ENCODE results near the gene ACACA.

ACACA gene

DNA sequence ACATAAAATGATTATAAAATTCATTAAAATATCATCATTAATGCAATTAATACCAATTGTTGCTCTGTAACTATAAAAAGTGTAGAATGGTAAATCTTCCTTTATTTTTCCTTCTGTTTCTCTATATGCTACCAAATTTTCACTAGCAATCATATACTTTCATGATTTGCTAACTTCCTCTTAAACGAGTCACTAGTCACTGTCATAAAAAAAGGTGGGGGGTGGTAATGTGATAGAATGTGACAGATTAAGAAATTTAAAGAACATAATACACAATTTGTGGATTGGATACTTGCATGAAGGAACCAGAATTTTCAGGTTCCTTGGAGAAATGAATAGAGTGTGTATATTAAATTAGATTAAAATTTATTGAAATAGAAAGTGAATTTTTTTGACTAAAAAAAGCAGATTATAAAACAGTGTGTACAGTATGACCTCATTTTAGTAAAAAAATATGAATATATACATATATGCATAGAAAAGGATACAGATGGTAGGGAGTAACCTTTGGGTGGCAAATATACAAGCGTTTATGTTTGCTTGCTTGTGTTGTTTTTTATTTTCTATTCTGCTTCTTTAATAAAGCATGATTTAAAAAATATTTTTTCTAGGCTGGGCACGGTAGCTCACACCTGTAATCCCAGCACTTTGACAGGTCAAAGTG, 87.6 kb downstream of the ACACA start:
- intact Hi-C loops (cut with DNase I; ENCODE audit: low total_unique reads), result no loop called here
- Histone ChIP-seq H3K36me3 (peaks cover 4 to 7% (median 6%) of the 10 kb centered on the region in 3 donors), H3K4me1 (no peaks in the 10 kb centered on the region), H3K27me3 (no peaks in the 10 kb centered on the region), H3K27ac (no peak overlapping the region), H3K4me3 (no peak overlapping the region), H3K9me3 (no peaks in the 10 kb centered on the region)
- TF ChIP-seq, protein P1, sequence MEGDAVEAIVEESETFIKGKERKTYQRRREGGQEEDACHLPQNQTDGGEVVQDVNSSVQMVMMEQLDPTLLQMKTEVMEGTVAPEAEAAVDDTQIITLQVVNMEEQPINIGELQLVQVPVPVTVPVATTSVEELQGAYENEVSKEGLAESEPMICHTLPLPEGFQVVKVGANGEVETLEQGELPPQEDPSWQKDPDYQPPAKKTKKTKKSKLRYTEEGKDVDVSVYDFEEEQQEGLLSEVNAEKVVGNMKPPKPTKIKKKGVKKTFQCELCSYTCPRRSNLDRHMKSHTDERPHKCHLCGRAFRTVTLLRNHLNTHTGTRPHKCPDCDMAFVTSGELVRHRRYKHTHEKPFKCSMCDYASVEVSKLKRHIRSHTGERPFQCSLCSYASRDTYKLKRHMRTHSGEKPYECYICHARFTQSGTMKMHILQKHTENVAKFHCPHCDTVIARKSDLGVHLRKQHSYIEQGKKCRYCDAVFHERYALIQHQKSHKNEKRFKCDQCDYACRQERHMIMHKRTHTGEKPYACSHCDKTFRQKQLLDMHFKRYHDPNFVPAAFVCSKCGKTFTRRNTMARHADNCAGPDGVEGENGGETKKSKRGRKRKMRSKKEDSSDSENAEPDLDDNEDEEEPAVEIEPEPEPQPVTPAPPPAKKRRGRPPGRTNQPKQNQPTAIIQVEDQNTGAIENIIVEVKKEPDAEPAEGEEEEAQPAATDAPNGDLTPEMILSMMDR (IDR thresholded peaks at IDR 0.05), result no peak
- DNase-seq, result no peak

DNA sequence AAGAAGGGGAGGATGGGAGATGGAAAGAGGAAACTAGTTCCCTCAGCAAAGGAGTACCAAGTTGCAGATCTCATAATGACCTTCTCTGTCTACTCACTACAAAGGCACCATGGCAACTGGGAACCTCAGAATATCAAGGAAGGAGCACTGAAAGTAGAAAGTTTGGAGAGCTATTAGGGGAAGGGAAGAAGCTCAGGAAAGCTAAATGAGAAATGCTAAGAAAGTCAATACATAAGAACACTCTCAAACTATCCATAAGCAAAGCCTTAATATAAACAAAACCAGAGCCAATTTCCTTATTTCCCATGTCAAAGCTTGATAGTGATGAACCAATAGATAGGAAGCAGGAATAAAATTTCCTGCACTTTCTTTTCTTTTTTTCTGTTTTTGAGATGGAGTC, 88.8 kb downstream of the ACACA start:
- TF ChIP-seq, protein P1 (IDR thresholded peaks at IDR 0.05), result no peak
- Histone ChIP-seq H3K27ac (no peak overlapping the region), H3K4me3 (no peak overlapping the region), H3K36me3 (peaks cover 4 to 7% (median 6%) of the 10 kb centered on the region in 3 donors), H3K4me1 (no peaks in the 10 kb centered on the region), H3K27me3 (no peaks in the 10 kb centered on the region), H3K9me3 (no peaks in the 10 kb centered on the region)
- no peak for DNase-seq
- intact Hi-C loops (cut with DNase I; ENCODE audit: low total_unique reads), result no loop called here

DNA sequence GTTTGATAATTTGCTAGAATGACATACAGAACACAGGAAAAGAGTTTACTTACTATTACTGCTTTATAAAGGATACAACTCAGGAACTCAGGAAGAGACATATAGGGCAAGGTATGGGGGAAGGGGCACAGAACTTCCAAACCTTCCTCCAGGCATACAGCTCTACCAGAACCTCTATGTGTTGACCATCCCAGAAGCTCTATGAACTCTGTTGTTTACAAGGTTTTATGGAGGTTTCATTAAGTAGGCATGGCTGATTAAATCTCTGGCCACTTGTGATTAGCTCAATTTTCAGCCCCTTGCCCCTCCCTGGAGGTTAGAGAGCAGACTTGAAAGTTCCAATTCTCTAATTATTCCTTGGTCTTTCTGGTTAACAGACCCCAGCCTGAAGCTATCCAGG, 91.0 kb downstream of the ACACA start:
- Histone ChIP-seq H3K4me1 (no peaks in the 10 kb centered on the region), H3K27me3 (no peaks in the 10 kb centered on the region), H3K4me3 (no peak overlapping the region), H3K36me3 (peaks cover 4 to 6% (median 6%) of the 10 kb centered on the region in 3 donors), H3K9me3 (no peaks in the 10 kb centered on the region), H3K27ac (no peak overlapping the region)
- TF ChIP-seq, protein P1 (IDR thresholded peaks at IDR 0.05), result no peak
- no peak for DNase-seq
- intact Hi-C loops (cut with DNase I; ENCODE audit: low total_unique reads), result no loop called here

DNA sequence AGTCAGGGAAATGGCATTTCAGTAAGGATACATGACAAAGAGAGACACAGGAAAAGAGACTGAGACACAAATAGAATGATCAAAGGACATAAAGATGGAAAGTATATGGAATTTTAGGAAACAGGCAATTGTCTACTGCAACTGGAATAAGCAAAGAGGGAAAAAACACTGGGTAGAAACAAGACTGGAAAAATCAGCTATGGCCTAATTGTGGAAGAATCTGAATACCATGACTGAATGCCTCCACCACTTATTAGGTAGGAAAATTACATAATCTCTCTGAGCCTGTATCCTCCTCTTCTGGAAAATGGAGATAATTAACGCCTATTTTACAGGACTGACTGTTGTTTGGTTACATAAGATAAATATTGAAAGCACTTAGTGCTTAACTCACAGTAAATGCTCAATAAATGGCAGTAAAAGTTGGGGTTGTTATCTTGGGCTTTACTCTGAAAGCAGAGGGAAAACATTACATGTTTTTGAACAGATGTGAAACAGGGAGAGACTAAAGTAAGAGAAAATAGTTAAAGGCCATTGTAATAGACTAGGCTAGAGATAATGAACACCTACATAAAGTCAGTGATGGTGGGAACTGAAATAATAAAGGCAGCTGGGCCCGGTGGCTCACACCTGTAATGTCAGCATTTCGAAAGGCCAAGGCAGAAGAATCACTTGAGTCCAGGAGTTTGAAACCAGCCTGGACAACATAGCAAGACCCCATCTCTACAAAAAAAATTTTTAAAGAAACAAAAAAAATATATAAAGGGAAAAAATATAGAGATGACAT, 94.3 kb downstream of the ACACA start:
- no peak for DNase-seq
- Histone ChIP-seq H3K27ac (no peak overlapping the region), H3K36me3 (peaks cover 0 to 6% (median 0%) of the 10 kb centered on the region in 3 donors), H3K4me3 (no peak overlapping the region), H3K27me3 (no peaks in the 10 kb centered on the region), H3K9me3 (no peaks in the 10 kb centered on the region), H3K4me1 (no peaks in the 10 kb centered on the region)
- intact Hi-C loops (cut with DNase I; ENCODE audit: low total_unique reads), result no loop called here
- TF ChIP-seq, protein P1 (IDR thresholded peaks at IDR 0.05), result no peak

DNA sequence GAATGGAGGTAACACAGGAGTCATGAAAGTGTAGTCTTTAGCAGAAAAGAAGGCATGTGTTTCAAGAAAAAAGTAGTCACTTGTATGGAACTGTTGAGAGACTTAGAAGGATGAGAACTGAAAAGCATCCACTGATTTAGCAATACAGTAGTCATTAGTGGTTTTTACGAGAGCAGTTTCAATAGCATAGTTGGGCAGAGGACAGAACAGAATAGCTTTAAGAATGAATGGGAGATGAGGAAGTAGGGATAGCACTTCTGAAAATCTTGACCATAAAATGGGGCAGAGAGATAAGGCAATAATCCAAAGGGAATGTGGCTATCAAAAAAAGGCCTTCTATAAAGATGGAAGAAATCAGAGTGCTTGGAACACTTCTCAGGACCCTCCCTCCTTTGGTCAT, 95.7 kb downstream of the ACACA start:
- intact Hi-C loops (cut with DNase I; ENCODE audit: low total_unique reads), result no loop called here
- TF ChIP-seq, protein P1 (IDR thresholded peaks at IDR 0.05), result no peak
- Histone ChIP-seq H3K36me3 (peaks cover 0 to 6% (median 0%) of the 10 kb centered on the region in 3 donors), H3K9me3 (no peaks in the 10 kb centered on the region), H3K27ac (no peak overlapping the region), H3K27me3 (no peaks in the 10 kb centered on the region), H3K4me1 (no peaks in the 10 kb centered on the region), H3K4me3 (no peak overlapping the region)
- no peak for DNase-seq
